NCI-H774 (cell line): Measurements from ENCODE around the gene GNGT2.

Source experiments
- DNase-seq: peaks from one replicate; lab custom pipeline; 2025; lab: John Stamatoyannopoulos, UW

Gene GNGT2

GRCh38 chr17:49229076-49229804 lies 18.9 kb upstream of the GNGT2 start:
- no peak for DNase-seq

GRCh38 chr17:49227436-49228261 lies 17.3 kb upstream of the GNGT2 start:
- peak; percentile 46 for DNase-seq

GRCh38 chr17:49226771-49227435 lies 16.5 kb upstream of the GNGT2 start:
- no peak for DNase-seq

- DNase-seq = no peak
These were observed 15.3 kb upstream of the GNGT2 start for GRCh38 chr17:49225554-49226236.

GRCh38 chr17:49224997-49225337 lies 14.6 kb upstream of the GNGT2 start:
- DNase-seq = no peak

GRCh38 chr17:49224198-49224996 lies 14.0 kb upstream of the GNGT2 start:
- DNase-seq = peak; percentile 36

- DNase-seq = no peak
These were observed 13.3 kb upstream of the GNGT2 start for GRCh38 chr17:49223517-49224197.

- DNase-seq = no peak
These were observed 12.8 kb upstream of the GNGT2 start for GRCh38 chr17:49223168-49223516.

- DNase-seq = no peak
These were observed 9.6 kb upstream of the GNGT2 start for GRCh38 chr17:49219987-49220386.

GRCh38 chr17:49218941-49219913 lies 8.9 kb upstream of the GNGT2 start:
- DNase-seq = no peak

- no peak for DNase-seq
These were observed 7.5 kb upstream of the GNGT2 start for GRCh38 chr17:49217651-49218413.

- no peak for DNase-seq
These were observed 6.7 kb upstream of the GNGT2 start for GRCh38 chr17:49216953-49217650.

- no peak for DNase-seq
These were observed 6.1 kb upstream of the GNGT2 start for GRCh38 chr17:49216482-49216881.

GRCh38 chr17:49214676-49215360 lies 4.4 kb upstream of the GNGT2 start:
- no peak for DNase-seq

- DNase-seq = no peak
These were observed 3.5 kb upstream of the GNGT2 start for GRCh38 chr17:49213847-49214246.

GRCh38 chr17:49213399-49213798 lies 3.0 kb upstream of the GNGT2 start:
- no peak for DNase-seq

- no peak for DNase-seq
These were observed 1.3 kb downstream of the GNGT2 start for GRCh38 chr17:49209061-49209571.

GRCh38 chr17:49204516-49204915 lies 5.9 kb downstream of the GNGT2 start:
- DNase-seq = no peak
